ENCODE results near the gene LUC7L.

LUC7L gene

GRCh38 chr16:187330-187729 is 41.9 kb downstream of the LUC7L start:
- no peak overlapping the region for H3K27ac ChIP-seq (ENCODE audit: low read depth, low read length)
- peaks cover 64% of the 10 kb centered on the region for H3K36me3 ChIP-seq (ENCODE audit: control insufficient read depth, insufficient read depth, low read length)
- H3K4me1 ChIP-seq (ENCODE audit: control insufficient read depth, insufficient read depth, low read length): no peaks in the 10 kb centered on the region
- H3K27me3 ChIP-seq (ENCODE audit: control insufficient read depth, insufficient read depth, low read length): no peaks in the 10 kb centered on the region
- no peaks in the 10 kb centered on the region for H3K9me3 ChIP-seq (ENCODE audit: control insufficient read depth, insufficient read depth, low read length)
- no peak overlapping the region for H3K4me3 ChIP-seq (ENCODE audit: low read depth, low read length)
- H3K9ac ChIP-seq (ENCODE audit: low read depth, low read length): no peak overlapping the region

- Histone ChIP-seq H3K9ac (ENCODE audit: low read depth, low read length) (no peak overlapping the region), H3K27ac (ENCODE audit: low read depth, low read length) (no peak overlapping the region), H3K27me3 (ENCODE audit: control insufficient read depth, insufficient read depth, low read length) (peaks cover 6% of the 10 kb centered on the region), H3K4me3 (ENCODE audit: low read depth, low read length) (no peak overlapping the region), H3K36me3 (ENCODE audit: control insufficient read depth, insufficient read depth, low read length) (peaks cover 48% of the 10 kb centered on the region), H3K4me1 (ENCODE audit: control insufficient read depth, insufficient read depth, low read length) (no peaks in the 10 kb centered on the region), H3K9me3 (ENCODE audit: control insufficient read depth, insufficient read depth, low read length) (no peaks in the 10 kb centered on the region)
These were observed 43.6 kb downstream of the LUC7L start for GRCh38 chr16:185691-186090.

- Histone ChIP-seq H3K4me3 (ENCODE audit: low read depth, low read length) (no peak overlapping the region), H3K9me3 (ENCODE audit: control insufficient read depth, insufficient read depth, low read length) (no peaks in the 10 kb centered on the region), H3K4me1 (ENCODE audit: control insufficient read depth, insufficient read depth, low read length) (no peaks in the 10 kb centered on the region), H3K27me3 (ENCODE audit: control insufficient read depth, insufficient read depth, low read length) (peaks cover 10% of the 10 kb centered on the region), H3K9ac (ENCODE audit: low read depth, low read length) (no peak overlapping the region), H3K36me3 (ENCODE audit: control insufficient read depth, insufficient read depth, low read length) (peaks cover 43% of the 10 kb centered on the region), H3K27ac (ENCODE audit: low read depth, low read length) (no peak overlapping the region)
These were observed 44.0 kb downstream of the LUC7L start for GRCh38 chr16:185213-185612.

DNA sequence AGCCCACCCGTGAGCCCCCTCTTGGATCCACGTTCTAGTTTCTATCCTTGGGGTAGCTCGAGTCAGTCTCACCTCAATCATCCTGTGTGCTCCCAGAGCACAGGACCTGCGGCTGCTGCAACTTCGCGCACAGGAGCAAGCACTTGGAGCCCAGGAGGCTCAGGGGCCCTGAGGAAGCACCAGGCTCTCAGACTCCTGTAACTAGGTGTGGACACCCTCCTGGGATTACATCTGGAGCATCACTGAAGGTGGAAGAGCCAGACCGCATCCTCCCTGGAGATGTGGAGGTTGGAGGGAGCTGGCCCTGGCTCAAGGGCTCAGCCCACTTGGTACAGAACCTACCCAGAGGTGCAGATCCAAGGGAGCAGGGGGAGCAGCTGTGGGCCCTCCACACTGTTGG is 46.2 kb downstream of the LUC7L start:
- H3K36me3 ChIP-seq (ENCODE audit: control insufficient read depth, insufficient read depth, low read length): peaks cover 22% of the 10 kb centered on the region
- H3K27ac ChIP-seq (ENCODE audit: low read depth, low read length): no peak overlapping the region
- no peaks in the 10 kb centered on the region for H3K9me3 ChIP-seq (ENCODE audit: control insufficient read depth, insufficient read depth, low read length)
- peaks cover 33% of the 10 kb centered on the region for H3K27me3 ChIP-seq (ENCODE audit: control insufficient read depth, insufficient read depth, low read length)
- H3K4me1 ChIP-seq (ENCODE audit: control insufficient read depth, insufficient read depth, low read length): no peaks in the 10 kb centered on the region
- no peak overlapping the region for H3K9ac ChIP-seq (ENCODE audit: low read depth, low read length)
- H3K4me3 ChIP-seq (ENCODE audit: low read depth, low read length): no peak overlapping the region

DNA sequence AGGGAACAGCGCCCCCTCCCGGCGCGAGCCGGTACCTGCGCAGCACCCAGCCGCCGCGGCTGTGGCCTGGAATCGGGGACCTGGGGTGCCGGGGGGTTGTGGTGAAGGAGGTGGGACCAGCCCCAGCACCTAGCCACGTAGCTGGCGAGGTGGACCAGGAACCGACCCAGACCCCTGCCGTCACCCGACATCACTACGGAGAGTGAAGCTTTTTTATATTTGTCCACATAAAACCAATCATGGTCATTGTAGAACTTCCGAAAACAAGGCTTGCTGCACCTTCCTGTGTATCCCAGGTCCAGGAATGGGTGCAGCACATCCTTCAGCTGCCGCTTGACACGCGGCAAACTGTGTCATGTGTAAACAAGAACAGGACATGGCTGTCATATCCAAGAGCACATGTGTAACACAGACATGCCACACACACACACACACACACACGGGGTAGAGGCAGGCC is 47.7 kb downstream of the LUC7L start:
- Histone ChIP-seq H3K27me3 (ENCODE audit: control insufficient read depth, insufficient read depth, low read length) (peaks cover 45% of the 10 kb centered on the region), H3K36me3 (ENCODE audit: control insufficient read depth, insufficient read depth, low read length) (peaks cover 12% of the 10 kb centered on the region), H3K9me3 (ENCODE audit: control insufficient read depth, insufficient read depth, low read length) (no peaks in the 10 kb centered on the region), H3K27ac (ENCODE audit: low read depth, low read length) (no peak overlapping the region), H3K4me1 (ENCODE audit: control insufficient read depth, insufficient read depth, low read length) (no peaks in the 10 kb centered on the region), H3K9ac (ENCODE audit: low read depth, low read length) (no peak overlapping the region), H3K4me3 (ENCODE audit: low read depth, low read length) (no peak overlapping the region)

- Histone ChIP-seq H3K9me3 (ENCODE audit: control insufficient read depth, insufficient read depth, low read length) (no peaks in the 10 kb centered on the region), H3K36me3 (ENCODE audit: control insufficient read depth, insufficient read depth, low read length) (peaks cover 12% of the 10 kb centered on the region), H3K4me3 (ENCODE audit: low read depth, low read length) (peak overlapping the region; percentile 51), H3K9ac (ENCODE audit: low read depth, low read length) (no peak overlapping the region; the same call in 1 of the 2 replicates), H3K4me1 (ENCODE audit: control insufficient read depth, insufficient read depth, low read length) (no peaks in the 10 kb centered on the region), H3K27ac (ENCODE audit: low read depth, low read length) (no peak overlapping the region), H3K27me3 (ENCODE audit: control insufficient read depth, insufficient read depth, low read length) (peaks cover 49% of the 10 kb centered on the region)
These were observed 48.3 kb downstream of the LUC7L start for GRCh38 chr16:180681-181564.

GRCh38 chr16:180101-180675 is 49.1 kb downstream of the LUC7L start, which contains the start of gene HBQ1:
TSS of gene HBQ1 (plus strand) at chr16:180459. CDS start at chr16:180487, 28 bp downstream.
- Histone ChIP-seq H3K27me3 (ENCODE audit: control insufficient read depth, insufficient read depth, low read length) (peaks cover 56% of the 10 kb centered on the region), H3K9ac (ENCODE audit: low read depth, low read length) (no peak within 1 kb of the TSS; the same call in 1 of the 2 replicates), H3K36me3 (ENCODE audit: control insufficient read depth, insufficient read depth, low read length) (peaks cover 7% of the 10 kb centered on the region), H3K27ac (ENCODE audit: low read depth, low read length) (no peak within 1 kb of the TSS), H3K4me1 (ENCODE audit: control insufficient read depth, insufficient read depth, low read length) (no peaks in the 10 kb centered on the region), H3K4me3 (ENCODE audit: low read depth, low read length) (peak within 1 kb of the TSS; percentile 51), H3K9me3 (ENCODE audit: control insufficient read depth, insufficient read depth, low read length) (no peaks in the 10 kb centered on the region)

GRCh38 chr16:179211-180092 is 49.8 kb downstream of the LUC7L start:
- Histone ChIP-seq H3K27me3 (ENCODE audit: control insufficient read depth, insufficient read depth, low read length) (peaks cover 64% of the 10 kb centered on the region), H3K4me3 (ENCODE audit: low read depth, low read length) (no peak overlapping the region), H3K36me3 (ENCODE audit: control insufficient read depth, insufficient read depth, low read length) (peaks cover 2% of the 10 kb centered on the region; the same call in 1 of the 2 replicates), H3K27ac (ENCODE audit: low read depth, low read length) (no peak overlapping the region), H3K9ac (ENCODE audit: low read depth, low read length) (no peak overlapping the region), H3K4me1 (ENCODE audit: control insufficient read depth, insufficient read depth, low read length) (0 out of 2 replicates have a peak, but pooled peaks cover 1% of the 10 kb centered on the region), H3K9me3 (ENCODE audit: control insufficient read depth, insufficient read depth, low read length) (no peaks in the 10 kb centered on the region)

GRCh38 chr16:178668-179015 is 50.6 kb downstream of the LUC7L start:
- H3K27ac ChIP-seq (ENCODE audit: low read depth, low read length): no peak overlapping the region
- H3K4me1 ChIP-seq (ENCODE audit: control insufficient read depth, insufficient read depth, low read length): 0 out of 2 replicates have a peak, but pooled peaks cover 3% of the 10 kb centered on the region
- no peak overlapping the region for H3K9ac ChIP-seq (ENCODE audit: low read depth, low read length)
- no peak overlapping the region for H3K4me3 ChIP-seq (ENCODE audit: low read depth, low read length)
- H3K27me3 ChIP-seq (ENCODE audit: control insufficient read depth, insufficient read depth, low read length): peaks cover 71% of the 10 kb centered on the region
- no peaks in the 10 kb centered on the region for H3K36me3 ChIP-seq (ENCODE audit: control insufficient read depth, insufficient read depth, low read length)
- no peaks in the 10 kb centered on the region for H3K9me3 ChIP-seq (ENCODE audit: control insufficient read depth, insufficient read depth, low read length)

DNA sequence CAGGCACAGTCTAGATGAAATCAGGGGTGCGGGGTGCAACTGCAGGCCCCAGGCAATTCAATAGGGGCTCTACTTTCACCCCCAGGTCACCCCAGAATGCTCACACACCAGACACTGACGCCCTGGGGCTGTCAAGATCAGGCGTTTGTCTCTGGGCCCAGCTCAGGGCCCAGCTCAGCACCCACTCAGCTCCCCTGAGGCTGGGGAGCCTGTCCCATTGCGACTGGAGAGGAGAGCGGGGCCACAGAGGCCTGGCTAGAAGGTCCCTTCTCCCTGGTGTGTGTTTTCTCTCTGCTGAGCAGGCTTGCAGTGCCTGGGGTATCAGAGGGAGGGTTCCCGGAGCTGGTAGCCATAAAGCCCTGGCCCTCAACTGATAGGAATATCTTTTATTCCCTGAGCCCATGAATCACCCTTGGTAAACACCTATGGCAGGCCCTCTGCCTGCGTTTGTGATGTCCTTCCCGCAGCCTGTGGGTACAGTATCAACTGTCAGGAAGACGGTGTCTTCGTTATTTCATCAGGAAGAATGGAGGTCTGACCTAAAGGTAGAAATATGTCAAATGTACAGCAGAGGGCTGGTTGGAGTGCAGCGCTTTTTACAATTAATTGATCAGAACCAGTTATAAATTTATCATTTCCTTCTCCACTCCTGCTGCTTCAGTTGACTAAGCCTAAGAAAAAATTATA is 51.1 kb downstream of the LUC7L start:
- 0 out of 2 replicates have a peak, but pooled peaks cover 3% of the 10 kb centered on the region for H3K4me1 ChIP-seq (ENCODE audit: control insufficient read depth, insufficient read depth, low read length)
- no peak overlapping the region for H3K4me3 ChIP-seq (ENCODE audit: low read depth, low read length)
- H3K36me3 ChIP-seq (ENCODE audit: control insufficient read depth, insufficient read depth, low read length): no peaks in the 10 kb centered on the region
- peaks cover 76% of the 10 kb centered on the region for H3K27me3 ChIP-seq (ENCODE audit: control insufficient read depth, insufficient read depth, low read length)
- no peak overlapping the region for H3K27ac ChIP-seq (ENCODE audit: low read depth, low read length)
- no peak overlapping the region for H3K9ac ChIP-seq (ENCODE audit: low read depth, low read length)
- H3K9me3 ChIP-seq (ENCODE audit: control insufficient read depth, insufficient read depth, low read length): no peaks in the 10 kb centered on the region
